CD4-positive, alpha-beta T cell treated with Interferon gamma for 1 hour (primary cell): Measurements from ENCODE around the gene ZNF761.
"Not testable (repeated sequence)": the region's sequence is repeated elsewhere in the genome, so short reads cannot be mapped to it uniquely, and the experiment has no call there.

ENCODE experiments used
- DNase-seq: peaks from one replicate; pipeline ENCODE4 v3.0.0-alpha.2; 2020

Gene ZNF761

DNA sequence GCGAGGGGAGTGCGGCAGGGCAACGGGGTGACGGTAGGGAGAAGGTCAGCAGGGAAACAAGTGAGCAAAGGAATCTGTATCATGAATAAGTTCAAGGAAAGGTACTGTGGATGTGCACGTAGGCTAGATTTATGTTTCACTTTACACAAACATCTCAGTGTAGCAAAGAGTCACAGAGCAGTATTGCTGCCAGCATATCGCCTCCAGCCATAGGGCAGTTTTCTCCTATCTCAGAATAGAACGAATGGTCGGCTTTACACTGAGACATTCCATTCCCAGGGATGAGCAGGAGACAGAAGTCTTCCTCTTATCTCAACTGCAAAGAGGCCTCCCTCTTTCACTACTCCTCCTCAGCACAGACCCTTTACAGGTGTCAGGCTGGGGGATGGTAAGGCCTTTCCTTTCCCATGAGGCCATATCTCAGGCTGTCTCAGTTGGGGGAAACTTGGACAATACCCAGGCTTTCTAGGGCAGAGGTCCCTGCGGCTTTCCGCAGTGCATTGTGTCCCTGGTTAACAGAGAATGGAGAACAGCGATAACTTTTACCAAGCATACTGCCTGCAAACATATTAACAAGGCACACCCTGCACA lies 28.4 kb downstream of the ZNF761 start:
- DNase-seq = not testable (repeated sequence)

GRCh38 chr19:53461866-53462265 lies 30.1 kb downstream of the ZNF761 start:
- no peak for DNase-seq

- no peak for DNase-seq
These were observed 31.1 kb downstream of the ZNF761 start for GRCh38 chr19:53462861-53463260.

DNA sequence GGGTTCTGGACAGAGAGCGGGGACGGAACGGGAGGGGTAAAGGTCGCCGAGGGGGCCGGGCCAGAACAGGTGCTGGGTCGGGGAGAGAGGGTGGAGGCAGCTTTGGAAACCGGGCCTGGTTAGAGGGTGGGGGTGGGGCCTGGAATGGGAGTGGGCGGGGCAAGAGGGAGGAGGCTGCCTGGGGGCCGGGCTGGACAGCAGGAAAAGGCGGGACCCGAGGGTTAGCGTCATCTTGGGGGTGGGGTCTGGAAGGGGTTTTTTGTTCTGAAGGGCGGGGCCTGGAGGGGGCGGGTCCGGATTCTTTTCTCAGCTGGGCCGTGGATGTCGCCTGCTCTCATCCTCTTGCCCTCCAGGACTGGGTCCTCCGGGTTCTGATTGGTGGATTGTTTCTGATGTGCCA lies 31.5 kb downstream of the ZNF761 start:
- DNase-seq = no peak

DNA sequence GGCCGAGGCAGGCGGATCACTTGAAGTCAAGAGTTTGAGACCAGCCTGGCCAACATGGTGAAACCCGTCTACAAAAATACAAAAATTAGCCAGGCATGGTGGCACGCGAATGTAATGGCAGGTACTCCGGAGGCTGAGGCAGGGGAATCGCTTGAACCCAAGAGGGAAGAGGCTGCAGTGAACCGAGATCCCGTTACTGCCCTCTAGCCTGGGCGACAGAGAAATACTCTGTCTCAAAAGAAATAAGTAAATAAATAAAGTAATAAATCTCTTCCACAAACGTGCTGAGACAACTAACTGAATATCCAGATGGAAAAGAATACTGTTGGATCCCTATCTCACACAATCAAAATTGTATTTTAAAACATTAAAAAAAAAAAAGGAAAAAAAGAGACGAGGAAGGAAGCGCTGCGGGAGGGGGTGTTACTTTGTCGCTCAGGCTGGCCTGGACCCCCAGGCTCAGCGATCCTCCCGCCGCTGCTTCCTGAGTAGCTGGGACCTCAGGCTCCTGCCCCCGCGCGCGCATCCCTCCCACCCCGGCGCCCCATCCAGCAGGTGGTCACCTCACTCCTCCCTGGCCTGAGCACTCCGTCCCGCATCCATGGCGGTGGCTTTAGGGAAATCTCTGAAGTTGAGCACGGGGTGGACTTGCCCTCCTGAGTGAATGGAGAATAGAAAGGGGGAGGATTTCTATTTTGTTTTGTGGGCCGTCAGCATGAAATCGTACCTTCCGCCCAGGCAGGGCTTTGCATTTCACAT lies 35.1 kb downstream of the ZNF761 start:
- no peak for DNase-seq

DNA sequence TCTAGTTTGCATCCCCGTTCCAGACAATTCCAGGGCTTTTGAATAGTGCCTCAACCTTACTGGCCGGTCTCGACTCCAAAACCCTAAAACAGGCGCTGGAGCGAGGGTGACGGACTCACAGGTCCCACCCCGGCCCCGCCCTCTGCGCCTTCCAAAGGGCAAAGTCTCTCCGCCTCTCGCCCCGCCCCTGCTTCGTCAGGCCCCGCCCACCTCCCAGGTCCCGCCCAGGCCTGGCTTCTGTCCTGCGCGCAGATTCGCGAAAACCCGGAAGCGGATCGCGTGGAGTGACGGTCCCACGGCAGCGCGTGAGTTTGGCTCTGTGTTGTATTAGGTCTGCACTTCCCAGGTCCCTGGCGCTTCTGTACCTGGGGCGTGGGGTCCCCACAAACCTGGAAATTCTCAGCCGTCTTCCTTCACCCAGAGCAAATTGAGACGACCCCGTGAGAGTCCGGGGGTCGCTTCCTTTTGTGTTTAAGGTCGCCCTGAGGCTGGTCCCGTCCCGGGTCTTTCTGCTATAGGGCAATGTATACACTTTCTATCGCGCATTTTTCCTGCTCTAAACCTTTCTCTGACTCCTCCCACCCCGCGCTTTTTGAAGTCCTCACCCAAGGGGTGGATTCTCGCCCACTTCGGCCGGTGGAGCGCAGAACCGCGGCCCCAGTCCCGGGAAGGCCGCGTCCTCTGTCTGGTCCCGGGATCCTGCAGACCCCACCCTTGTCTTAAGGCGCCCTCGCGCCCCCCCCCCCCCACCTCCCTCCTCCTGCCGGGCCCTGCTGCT lies 35.9 kb downstream of the ZNF761 start, which contains the start of gene ZNF813:
Gene ZNF813, plus strand, starts transcription at position 249 of the 778 bp plus-strand sequence. CDS start 16,090 bp downstream, outside the sequence.
- peak; percentile 92 for DNase-seq

- DNase-seq = not testable (repeated sequence)
These were observed 36.8 kb downstream of the ZNF761 start for GRCh38 chr19:53468628-53469027.

DNA sequence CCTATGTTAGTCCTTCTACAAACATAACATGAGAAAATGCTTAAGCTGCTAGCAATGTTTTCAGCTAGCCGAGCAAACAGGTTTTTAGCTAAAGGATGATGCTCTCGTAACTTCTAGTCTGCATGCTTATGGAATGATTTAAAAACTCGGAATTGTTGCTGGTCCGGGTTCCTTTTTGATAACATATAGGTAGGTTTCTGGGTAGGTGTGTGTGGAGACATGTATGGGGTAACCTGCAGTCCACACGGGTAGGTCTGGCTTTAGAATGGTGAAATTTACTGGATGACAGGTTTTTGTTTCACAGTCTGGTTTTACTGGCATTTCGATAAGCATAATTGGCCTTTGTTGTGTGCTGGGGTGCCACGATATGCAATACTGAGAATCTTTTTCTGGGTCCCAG lies 40.1 kb downstream of the ZNF761 start:
- no peak for DNase-seq

- DNase-seq = not testable (repeated sequence)
These were observed 43.0 kb downstream of the ZNF761 start for GRCh38 chr19:53474832-53475231.

DNA sequence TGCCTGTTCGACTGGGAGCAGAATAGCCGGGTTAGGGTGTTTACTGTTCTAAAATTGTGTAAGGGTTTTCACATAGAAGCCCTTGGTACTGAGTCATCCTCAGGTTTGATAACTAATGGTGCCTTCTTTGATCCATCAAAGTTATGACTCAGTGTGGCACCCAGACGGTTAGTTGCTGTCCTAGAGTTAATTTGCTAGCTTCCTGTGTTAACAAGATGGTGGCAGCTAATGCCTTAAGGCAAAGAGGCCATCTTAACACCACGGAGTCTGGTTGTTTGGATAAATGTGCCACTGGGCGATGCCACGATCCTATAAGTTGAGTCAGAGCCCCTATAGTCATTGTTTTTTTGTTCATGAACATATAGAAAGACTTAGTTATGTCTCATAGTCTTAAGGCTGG lies 43.7 kb downstream of the ZNF761 start:
- not testable (repeated sequence) for DNase-seq

DNA sequence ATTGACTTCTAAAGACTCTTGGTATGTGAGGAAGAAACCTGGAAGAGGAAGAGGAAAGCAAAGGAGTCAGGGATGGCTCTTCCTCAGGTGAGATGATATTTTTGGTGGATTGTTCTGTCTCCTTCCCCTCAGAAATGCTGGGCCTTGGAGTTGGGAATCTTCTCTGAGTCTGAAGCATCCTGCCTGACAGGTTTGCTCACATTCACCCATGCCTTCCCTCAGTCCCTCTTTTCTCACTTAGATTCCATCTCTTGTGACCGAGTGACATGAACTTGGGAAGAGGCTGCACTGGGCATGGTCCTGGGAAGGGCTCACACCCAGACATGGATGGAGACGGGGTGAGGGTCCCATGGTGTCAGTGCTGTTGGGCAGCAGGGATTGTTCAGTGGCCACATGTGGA lies 52.0 kb downstream of the ZNF761 start:
- not testable (repeated sequence) for DNase-seq

DNA sequence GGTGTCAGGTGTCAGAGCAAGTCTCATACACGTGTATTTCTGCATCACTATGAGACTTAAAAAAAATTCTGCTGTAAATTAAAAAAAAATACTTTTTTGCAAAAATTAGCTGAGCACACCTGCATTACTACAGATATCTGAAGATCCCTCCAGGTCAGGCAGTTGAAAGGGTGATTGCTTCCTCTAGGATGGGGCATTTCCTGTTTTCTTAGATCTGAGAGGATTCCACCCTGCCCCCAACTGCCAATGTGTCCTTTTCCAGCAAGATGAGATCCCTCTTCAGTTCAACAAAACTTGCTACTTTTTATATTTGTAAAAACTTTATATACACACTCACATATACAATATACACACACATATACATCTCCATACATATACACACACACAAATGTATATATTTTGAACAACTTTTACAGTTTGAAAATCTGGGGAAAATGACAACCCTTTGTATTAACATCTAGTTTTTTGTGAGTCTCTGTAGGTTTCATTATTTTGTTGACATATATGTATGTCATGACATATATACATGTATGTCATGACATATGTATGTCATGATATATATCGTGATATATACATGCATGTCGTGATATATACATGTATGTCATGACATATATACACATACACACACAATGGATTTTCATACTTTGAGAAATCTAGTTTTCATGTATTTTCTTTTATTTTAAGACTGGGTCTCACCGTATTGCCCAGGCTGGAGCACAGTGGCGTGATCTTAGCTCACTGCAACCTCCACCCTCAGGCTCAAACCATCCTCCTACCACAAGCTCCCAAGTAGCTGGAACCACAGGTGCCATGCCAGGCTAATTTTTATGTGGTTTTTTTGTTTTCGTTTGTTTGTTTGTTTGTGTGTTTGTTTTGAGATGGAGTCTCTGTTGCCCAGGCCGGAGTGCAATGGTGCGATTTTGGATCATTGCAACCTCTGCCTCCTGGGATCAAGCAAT lies 53.5 kb downstream of the ZNF761 start:
- DNase-seq = no peak

GRCh38 chr19:53492153-53492552 lies 60.4 kb downstream of the ZNF761 start:
- no peak for DNase-seq

- not testable (repeated sequence) for DNase-seq
These were observed 65.7 kb downstream of the ZNF761 start for GRCh38 chr19:53497311-53498023.

- DNase-seq = not testable (repeated sequence)
These were observed 66.2 kb downstream of the ZNF761 start for GRCh38 chr19:53498024-53498395.

- DNase-seq = not testable (repeated sequence)
These were observed 71.4 kb downstream of the ZNF761 start for GRCh38 chr19:53503151-53503550.

GRCh38 chr19:53503671-53504364 lies 72.0 kb downstream of the ZNF761 start:
- not testable (repeated sequence) for DNase-seq

GRCh38 chr19:53504365-53504703 lies 72.5 kb downstream of the ZNF761 start:
- DNase-seq = not testable (repeated sequence)

GRCh38 chr19:53504885-53505284 lies 73.1 kb downstream of the ZNF761 start:
- no peak for DNase-seq

GRCh38 chr19:53506728-53507127 lies 74.9 kb downstream of the ZNF761 start:
- no peak for DNase-seq
